Fibroblast of pulmonary artery (primary cell): ENCODE data around the gene GALNT9.

Source experiments
- DNase-seq: peaks from one replicate; pipeline ENCODE4 v3.0.0-alpha.2; 2010; ENCODE audit warnings: low read depth
- H3K4me3 ChIP-seq: replicated peaks from 2 replicates; pipeline ENCODE4 v1.5.1; 2011; ENCODE audit warnings: low read depth, mild to moderate bottlenecking, control low read depth, low read length, moderate library complexity
- TF ChIP-seq, protein P1 (sequence below): IDR thresholded peaks from 2 replicates; pipeline ENCODE4 v1.5.1; 2011; ENCODE audit warnings: mild to moderate bottlenecking, control low read depth, low read length, inconsistent platforms; ENCODE audit errors: missing control alignments

Gene GALNT9

DNA sequence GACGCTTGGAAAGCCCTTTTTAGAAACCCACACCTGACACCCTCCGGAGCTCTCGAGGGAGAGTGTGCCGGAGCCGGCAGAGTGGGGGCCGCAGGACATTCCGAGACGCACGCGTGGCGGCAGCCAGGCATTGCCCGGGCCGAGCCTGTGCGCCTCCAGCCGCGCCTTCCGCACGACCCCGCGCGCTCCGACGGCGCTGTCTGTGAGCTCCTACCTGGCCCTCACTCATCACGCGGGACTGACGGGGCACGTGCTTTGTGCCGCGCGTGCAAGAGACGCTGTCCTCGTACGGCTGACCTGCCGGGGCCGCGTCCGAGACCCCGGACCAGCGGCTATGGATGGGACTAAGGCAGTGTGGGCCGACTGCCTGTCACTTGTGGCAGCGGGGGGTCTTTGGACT is 5.2 kb downstream of the GALNT9 start:
- TF ChIP-seq, protein P1, sequence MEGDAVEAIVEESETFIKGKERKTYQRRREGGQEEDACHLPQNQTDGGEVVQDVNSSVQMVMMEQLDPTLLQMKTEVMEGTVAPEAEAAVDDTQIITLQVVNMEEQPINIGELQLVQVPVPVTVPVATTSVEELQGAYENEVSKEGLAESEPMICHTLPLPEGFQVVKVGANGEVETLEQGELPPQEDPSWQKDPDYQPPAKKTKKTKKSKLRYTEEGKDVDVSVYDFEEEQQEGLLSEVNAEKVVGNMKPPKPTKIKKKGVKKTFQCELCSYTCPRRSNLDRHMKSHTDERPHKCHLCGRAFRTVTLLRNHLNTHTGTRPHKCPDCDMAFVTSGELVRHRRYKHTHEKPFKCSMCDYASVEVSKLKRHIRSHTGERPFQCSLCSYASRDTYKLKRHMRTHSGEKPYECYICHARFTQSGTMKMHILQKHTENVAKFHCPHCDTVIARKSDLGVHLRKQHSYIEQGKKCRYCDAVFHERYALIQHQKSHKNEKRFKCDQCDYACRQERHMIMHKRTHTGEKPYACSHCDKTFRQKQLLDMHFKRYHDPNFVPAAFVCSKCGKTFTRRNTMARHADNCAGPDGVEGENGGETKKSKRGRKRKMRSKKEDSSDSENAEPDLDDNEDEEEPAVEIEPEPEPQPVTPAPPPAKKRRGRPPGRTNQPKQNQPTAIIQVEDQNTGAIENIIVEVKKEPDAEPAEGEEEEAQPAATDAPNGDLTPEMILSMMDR: no peak
- DNase-seq: no peak
- H3K4me3 ChIP-seq: no peak overlapping the region

GRCh38 chr12:132323171-132324010 is 6.0 kb downstream of the GALNT9 start:
- no peak overlapping the region for H3K4me3 ChIP-seq
- TF ChIP-seq, protein P1: no peak
- DNase-seq: no peak

- peak; percentile 44 for DNase-seq
- TF ChIP-seq, protein P1: no peak
- H3K4me3 ChIP-seq: no peak overlapping the region
Measured at GRCh38 chr12:132322206-132323132, 6.9 kb downstream of the GALNT9 start.

DNA sequence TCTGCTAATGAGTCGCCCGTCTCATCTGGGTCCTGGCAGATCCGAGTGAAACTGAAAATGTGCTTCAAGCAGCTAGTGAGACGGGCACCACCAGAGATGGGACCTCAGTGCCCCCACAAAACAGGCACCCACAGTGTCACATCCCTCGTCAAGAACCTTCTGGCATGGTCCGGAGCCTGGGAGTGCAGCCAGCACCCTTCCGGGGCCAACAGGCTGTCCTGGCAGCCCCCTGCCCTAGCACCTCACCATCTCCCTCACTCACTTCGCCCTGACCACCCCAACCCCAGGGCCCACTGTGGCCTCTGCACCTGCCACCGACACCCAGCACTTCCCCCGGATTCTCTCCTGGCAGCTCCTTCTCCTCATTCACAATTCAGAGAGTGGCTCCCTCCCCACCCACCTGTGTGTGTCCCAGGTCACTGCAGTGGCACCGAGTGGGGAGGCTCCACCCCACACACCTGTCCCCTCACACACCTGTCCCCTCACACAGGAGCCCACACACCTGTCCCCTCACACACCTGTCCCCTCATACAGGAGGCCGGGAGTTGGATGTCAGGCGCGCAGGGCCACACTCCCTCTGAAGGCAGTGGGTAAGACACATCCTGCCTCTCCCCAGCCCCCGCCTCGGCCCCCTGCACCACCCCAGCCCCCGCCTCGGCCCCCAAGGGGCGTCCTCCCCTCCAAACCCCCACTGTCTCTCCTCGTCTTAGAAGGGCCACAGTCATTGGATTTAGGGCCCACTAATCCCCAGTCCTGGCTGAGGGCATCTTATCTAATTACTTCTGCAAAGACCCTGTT is 7.9 kb downstream of the GALNT9 start:
- no peak for DNase-seq
- TF ChIP-seq, protein P1: no peak
- no peak overlapping the region for H3K4me3 ChIP-seq

- no peak for DNase-seq
- TF ChIP-seq, protein P1: no peak
- H3K4me3 ChIP-seq: no peak overlapping the region
Measured at GRCh38 chr12:132320767-132321211, 8.6 kb downstream of the GALNT9 start.

DNA sequence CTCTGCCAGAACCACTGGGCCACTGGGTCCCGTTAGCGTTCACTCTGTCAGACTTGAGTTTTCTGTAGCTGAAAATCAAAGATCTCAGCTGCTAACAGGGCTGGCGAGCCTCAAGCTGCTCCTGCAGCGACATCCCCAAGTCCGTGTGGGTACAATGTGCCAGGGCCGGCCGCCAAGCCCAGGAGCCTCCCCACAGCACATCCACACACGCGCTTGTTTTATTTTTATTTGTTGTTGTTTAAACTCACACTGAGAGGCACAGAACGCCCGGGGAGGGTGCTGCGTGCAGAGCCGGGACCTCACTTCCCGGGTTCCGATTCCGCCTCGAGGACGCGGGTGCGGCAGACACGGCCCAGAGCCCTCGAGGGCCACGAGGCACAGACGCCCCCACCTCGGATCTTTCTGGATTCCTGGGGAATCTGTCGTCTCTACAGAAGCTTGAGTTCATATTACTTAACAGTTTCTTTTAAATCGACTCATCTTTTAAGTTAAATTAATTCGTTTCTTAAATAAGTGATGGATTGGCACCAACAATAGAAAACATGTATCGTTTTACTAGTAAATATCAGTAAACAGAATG is 9.3 kb downstream of the GALNT9 start:
- DNase-seq: no peak
- H3K4me3 ChIP-seq: no peak overlapping the region
- TF ChIP-seq, protein P1: no peak
